ENCODE measurements around the gene OTOS.

OTOS gene

GRCh38 chr2:240149943-240150784 lies 9.7 kb upstream of the OTOS start:
- DNase-seq, result peak; percentile 35

GRCh38 chr2:240147911-240148587 lies 7.6 kb upstream of the OTOS start:
- no peak for DNase-seq

GRCh38 chr2:240147382-240147781 lies 6.9 kb upstream of the OTOS start:
- no peak for DNase-seq

GRCh38 chr2:240146627-240147278 lies 6.3 kb upstream of the OTOS start:
- DNase-seq, result no peak

GRCh38 chr2:240146141-240146561 lies 5.7 kb upstream of the OTOS start:
- no peak for DNase-seq

GRCh38 chr2:240145461-240145860 lies 5.0 kb upstream of the OTOS start:
- no peak for DNase-seq

GRCh38 chr2:240144649-240145261 lies 4.3 kb upstream of the OTOS start:
- DNase-seq, result no peak

GRCh38 chr2:240143801-240144648 lies 3.6 kb upstream of the OTOS start:
- peak; percentile 84 for DNase-seq

- no peak for DNase-seq
These were observed 2.8 kb upstream of the OTOS start for GRCh38 chr2:240143276-240143675.

GRCh38 chr2:240142859-240143258 lies 2.4 kb upstream of the OTOS start:
- no peak for DNase-seq

- no peak for DNase-seq
These were observed 1.9 kb upstream of the OTOS start for GRCh38 chr2:240142256-240142775.

- no peak for DNase-seq
These were observed 1.3 kb upstream of the OTOS start for GRCh38 chr2:240141736-240142135.

GRCh38 chr2:240140920-240141319 lies 462 bp upstream of the OTOS start:
- no peak for DNase-seq

GRCh38 chr2:240139666-240140393 lies 628 bp downstream of the OTOS start:
- no peak for DNase-seq

- DNase-seq, result no peak
These were observed 1.4 kb downstream of the OTOS start for GRCh38 chr2:240139011-240139441.

GRCh38 chr2:240138254-240138984 lies 2.0 kb downstream of the OTOS start:
- no peak for DNase-seq

- DNase-seq, result no peak
These were observed 2.7 kb downstream of the OTOS start for GRCh38 chr2:240137596-240138253.

GRCh38 chr2:240136671-240137292 lies 3.7 kb downstream of the OTOS start:
- DNase-seq, result peak; percentile 37

- DNase-seq, result peak; percentile 89
These were observed 4.3 kb downstream of the OTOS start, which contains the start of gene COPS9 for GRCh38 chr2:240136013-240136670. Gene COPS9 (minus strand): TSS chr2:240136305. CDS start chr2:240136284, 21 bp downstream.
